ENCODE data around the gene PWP1. TPM values are rescaled to one million over a fixed set of nuclear protein-coding genes. Genes with fewer than 3 reads are reported as not detected.

PWP1 gene
- 54.2 and 58.0 TPM in 2 replicates for total RNA-seq
- polyA plus RNA-seq (2012), result 35.6 TPM

- peak; percentile 97 for DNase-seq (ENCODE audit: low read depth)
Measured at GRCh38 chr12:107685360-107686248, at the start of gene PWP1. Gene PWP1 (plus strand): TSS chr12:107685799. CDS start chr12:107685900, 101 bp downstream.

GRCh38 chr12:107641154-107641553 is 44.4 kb upstream of the PWP1 start:
- DNase-seq (ENCODE audit: low read depth), result no peak

- no peak for DNase-seq (ENCODE audit: low read depth)
Measured at GRCh38 chr12:107642240-107642639, 43.4 kb upstream of the PWP1 start.

GRCh38 chr12:107645630-107646333 is 39.8 kb upstream of the PWP1 start:
- peak; percentile 9 for DNase-seq (ENCODE audit: low read depth)

- no peak for DNase-seq (ENCODE audit: low read depth)
Measured at GRCh38 chr12:107646436-107646835, 39.2 kb upstream of the PWP1 start.

- DNase-seq (ENCODE audit: low read depth), result no peak
Measured at GRCh38 chr12:107649661-107650061, 35.9 kb upstream of the PWP1 start.

GRCh38 chr12:107650977-107651376 is 34.6 kb upstream of the PWP1 start:
- no peak for DNase-seq (ENCODE audit: low read depth)

GRCh38 chr12:107651571-107652449 is 33.8 kb upstream of the PWP1 start:
- DNase-seq (ENCODE audit: low read depth), result no peak

- no peak for DNase-seq (ENCODE audit: low read depth)
Measured at GRCh38 chr12:107653519-107653918, 32.1 kb upstream of the PWP1 start.

GRCh38 chr12:107654873-107655272 is 30.7 kb upstream of the PWP1 start:
- DNase-seq (ENCODE audit: low read depth), result peak; percentile 59

- peak; percentile 85 for DNase-seq (ENCODE audit: low read depth)
Measured at GRCh38 chr12:107655281-107656065, 30.1 kb upstream of the PWP1 start.

- no peak for DNase-seq (ENCODE audit: low read depth)
Measured at GRCh38 chr12:107656302-107656701, 29.3 kb upstream of the PWP1 start.

GRCh38 chr12:107657133-107657532 is 28.5 kb upstream of the PWP1 start:
- DNase-seq (ENCODE audit: low read depth), result no peak

- no peak for DNase-seq (ENCODE audit: low read depth)
Measured at GRCh38 chr12:107657621-107658020, 28.0 kb upstream of the PWP1 start.

- DNase-seq (ENCODE audit: low read depth), result no peak
Measured at GRCh38 chr12:107660235-107660634, 25.4 kb upstream of the PWP1 start.

- DNase-seq (ENCODE audit: low read depth), result no peak
Measured at GRCh38 chr12:107660861-107661415, 24.7 kb upstream of the PWP1 start.

- no peak for DNase-seq (ENCODE audit: low read depth)
Measured at GRCh38 chr12:107661830-107662229, 23.8 kb upstream of the PWP1 start.

- DNase-seq (ENCODE audit: low read depth), result no peak
Measured at GRCh38 chr12:107662484-107662883, 23.1 kb upstream of the PWP1 start.

GRCh38 chr12:107663277-107663676 is 22.3 kb upstream of the PWP1 start:
- no peak for DNase-seq (ENCODE audit: low read depth)

- DNase-seq (ENCODE audit: low read depth), result no peak
Measured at GRCh38 chr12:107666009-107666408, 19.6 kb upstream of the PWP1 start.

All from myocyte (in vitro differentiated cells).